Lung (tissue), 12 donors: ENCODE results near the gene CDC5L. TPM values are rescaled to one million over a fixed set of nuclear protein-coding genes. Genes with fewer than 3 reads are reported as not detected.

Source experiments
- ATAC-seq: fragments of 200-7000 bp; cut with Tn5 transposase; one replicate; pipeline ENCODE4 v1.9.1; 2020; ENCODE audit warnings: moderate number of reproducible peaks; ENCODE audit not compliant: insufficient read depth, low FRiP score
- DNase-seq, 3 donors: peaks; one replicate each; pipeline ENCODE4 v3.0.0-alpha.2; 2013 to 2017
- H3K27ac ChIP-seq, 2 donors: one replicate each; pipeline ENCODE4 v1.5.1; 2013; ENCODE audit warnings: mild to moderate bottlenecking in 2 of 2, moderate library complexity in 2 of 2, control low read depth in 1 of 2, inconsistent platforms in 1 of 2, low read depth in 1 of 2, low read length in 1 of 2
- H3K27me3 ChIP-seq, 3 donors: one replicate each; pipeline ENCODE4 v1.5.1; 2013; ENCODE audit warnings: low read length in 2 of 3; ENCODE audit not compliant: control insufficient read depth in 3 of 3, insufficient read depth in 3 of 3
- H3K36me3 ChIP-seq, 4 donors: one replicate each; pipeline ENCODE4 v1.5.1; 2013; ENCODE audit warnings: low read length in 4 of 4, mild to moderate bottlenecking in 1 of 4, moderate library complexity in 1 of 4; ENCODE audit not compliant: control insufficient read depth in 4 of 4, insufficient read depth in 4 of 4
- H3K4me1 ChIP-seq, 5 donors: one replicate each; pipeline ENCODE4 v1.5.1; 2013; ENCODE audit warnings: low read length in 5 of 5, mild to moderate bottlenecking in 2 of 5, moderate library complexity in 1 of 5; ENCODE audit not compliant: control insufficient read depth in 5 of 5, insufficient read depth in 5 of 5
- H3K4me3 ChIP-seq: one replicate; pipeline ENCODE4 v1.5.1; 2013; ENCODE audit warnings: mild to moderate bottlenecking, control low read depth, moderate library complexity
- H3K9ac ChIP-seq, 2 donors: one replicate each; pipeline ENCODE4 v1.5.1; 2013; ENCODE audit warnings: low read length in 2 of 2, control low read depth in 1 of 2; ENCODE audit not compliant: insufficient read depth in 1 of 2
- H3K9me3 ChIP-seq, 4 donors: one replicate each; pipeline ENCODE4 v1.5.1; 2013; ENCODE audit warnings: low read length in 3 of 4, mild to moderate bottlenecking in 1 of 4, moderate library complexity in 1 of 4; ENCODE audit not compliant: control insufficient read depth in 4 of 4, insufficient read depth in 3 of 4
- WGBS, 2 donors: extraction: QIAGEN DNeasy Blood & Tissue Kit; methylation state at CpG; one replicate each; pipeline ENCODE4 v1.1.7; 2013; 5-methylcytosine and 5-hydroxymethylcytosine counted together
- polyA plus RNA-seq, 2 donors: library from polyadenylated mRNA; stranded (reverse); fragments of 200-250 nt; gene quantifications; one replicate each; pipeline ENCODE4 v1.2.1, GENCODE V29; 2013
- total RNA-seq, 2 donors: library from RNA; depleted of rRNA in 1 of 2; stranded (reverse); fragments of >200 nt in 1 of 2; gene quantifications; one replicate each; pipeline ENCODE4 v1.2.1, GENCODE V29; 2014 to 2021
- TF ChIP-seq, protein P1 (sequence below): IDR thresholded peaks from 2 replicates; pipeline ENCODE4 v1.5.1; 2012; ENCODE audit warnings: mild to moderate bottlenecking; ENCODE audit errors: control extremely low read depth, extremely low read depth
- donor health status: control.
- donor health status: control.
- donor health status: Bipolar disorder and iron deficiency.
- donor health status: healthy.
- donor health status: DM: yes; HTN: yes; CAD: no.

Gene CDC5L
- total and polyA plus RNA-seq, 4 donors, result 5.1 to 26.8 (median 11.3) TPM

DNA sequence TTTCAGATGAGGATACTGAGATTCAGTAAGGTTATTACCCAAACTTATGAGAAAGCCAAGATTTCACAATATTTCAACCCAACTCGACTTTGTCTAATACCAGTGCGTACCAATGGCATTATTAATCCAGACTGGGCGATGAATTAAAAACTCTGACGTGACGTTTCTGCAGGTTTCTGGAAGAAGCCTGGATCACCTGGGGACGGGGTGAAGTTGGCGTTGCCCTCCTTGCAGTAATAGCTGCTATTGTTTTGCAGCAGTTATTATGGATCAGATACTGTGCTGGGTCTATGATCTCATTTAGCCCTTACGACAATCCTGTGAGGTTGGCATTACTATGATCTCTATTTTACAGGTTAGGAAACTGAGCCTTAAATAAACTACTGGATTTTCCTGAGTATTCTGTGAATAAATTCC is 569 bp upstream of the CDC5L start:
- WGBS, 2 donors, result 4 to 9% methylated on average over 8 of the region's 8 CpGs
- ATAC-seq (peak; percentile 10), DNase-seq (no peak)
- TF ChIP-seq, protein P1, sequence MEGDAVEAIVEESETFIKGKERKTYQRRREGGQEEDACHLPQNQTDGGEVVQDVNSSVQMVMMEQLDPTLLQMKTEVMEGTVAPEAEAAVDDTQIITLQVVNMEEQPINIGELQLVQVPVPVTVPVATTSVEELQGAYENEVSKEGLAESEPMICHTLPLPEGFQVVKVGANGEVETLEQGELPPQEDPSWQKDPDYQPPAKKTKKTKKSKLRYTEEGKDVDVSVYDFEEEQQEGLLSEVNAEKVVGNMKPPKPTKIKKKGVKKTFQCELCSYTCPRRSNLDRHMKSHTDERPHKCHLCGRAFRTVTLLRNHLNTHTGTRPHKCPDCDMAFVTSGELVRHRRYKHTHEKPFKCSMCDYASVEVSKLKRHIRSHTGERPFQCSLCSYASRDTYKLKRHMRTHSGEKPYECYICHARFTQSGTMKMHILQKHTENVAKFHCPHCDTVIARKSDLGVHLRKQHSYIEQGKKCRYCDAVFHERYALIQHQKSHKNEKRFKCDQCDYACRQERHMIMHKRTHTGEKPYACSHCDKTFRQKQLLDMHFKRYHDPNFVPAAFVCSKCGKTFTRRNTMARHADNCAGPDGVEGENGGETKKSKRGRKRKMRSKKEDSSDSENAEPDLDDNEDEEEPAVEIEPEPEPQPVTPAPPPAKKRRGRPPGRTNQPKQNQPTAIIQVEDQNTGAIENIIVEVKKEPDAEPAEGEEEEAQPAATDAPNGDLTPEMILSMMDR, result no peak
- Histone ChIP-seq H3K9ac (peak overlapping the region; percentile 87 to 89), H3K4me3 (peak overlapping the region; percentile 48), H3K36me3 (peaks cover 0 to 2% (median under 1%) of the 10 kb centered on the region in 4 donors), H3K9me3 (no peaks in the 10 kb centered on the region), H3K4me1 (peaks cover 3 to 25% (median 13%) of the 10 kb centered on the region in 5 donors), H3K27ac (peak overlapping the region; percentile 74 to 94), H3K27me3 (no peaks in the 10 kb centered on the region)

DNA sequence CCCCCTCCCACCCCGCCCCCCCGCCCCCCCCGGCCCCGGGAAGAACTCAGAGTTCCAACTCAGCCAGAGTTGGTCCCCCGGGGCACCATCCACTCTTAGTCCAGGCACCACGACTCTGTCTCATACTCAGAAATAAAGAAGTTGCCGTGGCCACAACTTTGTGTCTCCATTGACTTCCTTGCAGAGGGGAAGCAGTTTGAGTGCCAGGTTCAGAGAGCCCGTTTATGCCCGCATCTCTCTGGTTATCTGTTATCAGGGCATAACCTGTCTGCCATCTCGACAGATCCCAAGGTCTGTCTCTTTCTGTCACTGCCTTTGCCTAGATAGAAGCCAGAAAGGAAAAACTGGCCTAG is 605 bp downstream of the CDC5L start:
- peak overlapping the region; percentile 27 to 60 for H3K27ac ChIP-seq
- peak in 2 of 3 donors; percentile 45 to 53 for DNase-seq
- TF ChIP-seq, protein P1, result no peak
- ATAC-seq, result no peak
- H3K4me1 ChIP-seq, result peaks cover 3 to 25% (median 13%) of the 10 kb centered on the region in 5 donors
- H3K27me3 ChIP-seq, result no peaks in the 10 kb centered on the region
- H3K36me3 ChIP-seq, result peaks cover 2 to 6% (median 3%) of the 10 kb centered on the region in 4 donors
- H3K4me3 ChIP-seq, result peak overlapping the region; percentile 60
- H3K9me3 ChIP-seq, result no peaks in the 10 kb centered on the region
- 0% methylated on average over 6 to 10 of the region's 10 CpGs for WGBS, 2 donors
- peak overlapping the region; percentile 59 to 89 for H3K9ac ChIP-seq

DNA sequence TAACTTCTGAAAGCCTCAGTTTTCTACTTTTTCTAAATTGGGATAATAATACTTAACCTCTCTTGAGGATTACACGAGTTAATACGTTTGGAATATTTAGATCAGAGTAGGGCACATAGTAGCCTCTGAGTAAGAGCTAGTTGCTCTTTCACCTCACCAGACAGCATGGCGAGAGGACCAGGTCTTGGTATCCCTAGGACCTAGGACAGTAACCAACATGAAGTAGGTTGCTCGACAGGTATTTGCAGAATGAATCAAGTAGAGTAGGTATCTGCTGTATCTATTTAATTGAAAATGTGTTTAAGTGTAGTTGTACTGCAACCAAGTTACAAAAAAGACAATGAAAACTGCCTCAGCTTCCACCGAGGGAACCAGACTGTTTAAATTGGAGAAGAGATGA is 1.4 kb downstream of the CDC5L start:
- WGBS, 2 donors, result 59 to 77% methylated on average over 5 of the region's 5 CpGs
- no peaks in the 10 kb centered on the region for H3K9me3 ChIP-seq
- H3K9ac ChIP-seq, result peak overlapping the region in 1 of 2 donors; percentile 89

More for the DNA sequence above, 1.4 kb downstream of the CDC5L start:
- peaks cover 3 to 25% (median 13%) of the 10 kb centered on the region in 5 donors for H3K4me1 ChIP-seq
- H3K36me3 ChIP-seq, result peaks cover 6 to 14% (median 10%) of the 10 kb centered on the region in 4 donors
- TF ChIP-seq, protein P1, result no peak
- DNase-seq (no peak), ATAC-seq (no peak)
- no peaks in the 10 kb centered on the region for H3K27me3 ChIP-seq
- H3K4me3 ChIP-seq, result no peak overlapping the region
- H3K27ac ChIP-seq, result no peak overlapping the region
